Trophoblast cell (in vitro differentiated cells and primary cell): ENCODE results near the gene UIMC1.

Experiments used
- DNase-seq, 2 donors: peaks; one replicate each; pipeline ENCODE4 v3.0.0-alpha.2; 2016
- H2AFZ ChIP-seq: 2 replicates; pipeline ENCODE4 v1.6.1; 2013; ENCODE audit warnings: low read length, moderate library complexity, mild to moderate bottlenecking; ENCODE audit not compliant: insufficient read depth, poor library complexity
- H2AK5ac ChIP-seq: 2 replicates; pipeline ENCODE4 v1.6.1; 2013; ENCODE audit warnings: mild to moderate bottlenecking, low read length
- H2BK120ac ChIP-seq: 2 replicates; pipeline ENCODE4 v1.6.1; 2013; ENCODE audit warnings: low read length, mild to moderate bottlenecking, moderate library complexity; ENCODE audit not compliant: insufficient read depth, poor library complexity
- H2BK12ac ChIP-seq: 2 replicates; pipeline ENCODE4 v1.6.1; 2013; ENCODE audit warnings: mild to moderate bottlenecking, low read length, moderate library complexity
- H2BK5ac ChIP-seq: 2 replicates; pipeline ENCODE4 v1.6.1; 2013; ENCODE audit warnings: low read length, low read depth, moderate library complexity, mild to moderate bottlenecking; ENCODE audit not compliant: poor library complexity
- H3K14ac ChIP-seq: 2 replicates; pipeline ENCODE4 v1.6.1; 2013; ENCODE audit warnings: mild to moderate bottlenecking, low read length
- H3K18ac ChIP-seq: 2 replicates; pipeline ENCODE4 v1.6.1; 2013; ENCODE audit warnings: mild to moderate bottlenecking, low read length
- H3K23ac ChIP-seq: 2 replicates; pipeline ENCODE4 v1.6.1; 2013; ENCODE audit warnings: low read length
- H3K27ac ChIP-seq: 2 replicates; pipeline ENCODE4 v1.5.1; 2013; ENCODE audit warnings: low read depth, mild to moderate bottlenecking, inconsistent platforms, low read length, moderate library complexity
- H3K27me3 ChIP-seq: 2 replicates; pipeline ENCODE4 v1.6.1; 2013; ENCODE audit warnings: inconsistent platforms, mild to moderate bottlenecking, low read length, moderate library complexity; ENCODE audit not compliant: insufficient read depth
- H3K36me3 ChIP-seq, 2 experiments: 1 replicate in 1 of 2; 2 replicates in 1 of 2; pipeline ENCODE4 v1.6.1; 2013; ENCODE audit warnings: low read length in 2 of 2, mild to moderate bottlenecking in 2 of 2, moderate library complexity in 1 of 2; ENCODE audit not compliant: insufficient read depth in 2 of 2, control insufficient read depth in 1 of 2
- H3K4ac ChIP-seq: 2 replicates; pipeline ENCODE4 v1.6.1; 2013; ENCODE audit warnings: low read depth, mild to moderate bottlenecking, low read length, moderate library complexity
- H3K4me1 ChIP-seq, 2 experiments: 1 replicate in 1 of 2; 2 replicates in 1 of 2; pipeline ENCODE4 v1.6.1; 2013; ENCODE audit warnings: low read length in 2 of 2, mild to moderate bottlenecking in 2 of 2, moderate library complexity in 1 of 2; ENCODE audit not compliant: insufficient read depth in 2 of 2, control insufficient read depth in 1 of 2
- H3K4me2 ChIP-seq: 2 replicates; pipeline ENCODE4 v1.6.1; 2013; ENCODE audit warnings: inconsistent platforms, mild to moderate bottlenecking, low read length, moderate library complexity
- H3K4me3 ChIP-seq: 2 replicates; pipeline ENCODE4 v1.5.1; 2013; ENCODE audit warnings: mild to moderate bottlenecking, low read depth, low read length, inconsistent platforms
- H3K79me1 ChIP-seq: one replicate; pipeline ENCODE4 v1.6.1; 2013; ENCODE audit warnings: low read length
- H3K79me2 ChIP-seq: 2 replicates; pipeline ENCODE4 v1.6.1; 2013; ENCODE audit warnings: low read length, mild to moderate bottlenecking; ENCODE audit not compliant: control insufficient read depth, insufficient read depth, poor library complexity
- H3K9ac ChIP-seq: 2 replicates; pipeline ENCODE4 v1.6.1; 2013; ENCODE audit warnings: mild to moderate bottlenecking, low read length
- H3K9me3 ChIP-seq: 2 replicates; pipeline ENCODE4 v1.6.1; 2013; ENCODE audit warnings: low read depth, mild to moderate bottlenecking, control low read depth, inconsistent platforms, low read length; ENCODE audit not compliant: insufficient read depth
- H4K12ac ChIP-seq: 2 replicates; pipeline ENCODE4 v1.6.1; 2013; ENCODE audit warnings: low read depth, mild to moderate bottlenecking, low read length, moderate library complexity
- H4K8ac ChIP-seq: 2 replicates; pipeline ENCODE4 v1.6.1; 2013; ENCODE audit warnings: low read depth, mild to moderate bottlenecking, low read length, moderate library complexity
- H4K91ac ChIP-seq: one replicate; pipeline ENCODE4 v1.6.1; 2013; ENCODE audit warnings: low read depth, mild to moderate bottlenecking, low read length, moderate library complexity
- WGBS: extraction: QIAGEN DNeasy Blood & Tissue Kit; methylation state at CpG from one replicate; pipeline ENCODE4 v1.1.7; 2013; ENCODE audit warnings: missing lambda C conversion rate; ENCODE audit not compliant: insufficient read length, insufficient coverage; ENCODE audit errors: extremely low coverage; 5-methylcytosine and 5-hydroxymethylcytosine counted together

UIMC1 gene

DNA sequence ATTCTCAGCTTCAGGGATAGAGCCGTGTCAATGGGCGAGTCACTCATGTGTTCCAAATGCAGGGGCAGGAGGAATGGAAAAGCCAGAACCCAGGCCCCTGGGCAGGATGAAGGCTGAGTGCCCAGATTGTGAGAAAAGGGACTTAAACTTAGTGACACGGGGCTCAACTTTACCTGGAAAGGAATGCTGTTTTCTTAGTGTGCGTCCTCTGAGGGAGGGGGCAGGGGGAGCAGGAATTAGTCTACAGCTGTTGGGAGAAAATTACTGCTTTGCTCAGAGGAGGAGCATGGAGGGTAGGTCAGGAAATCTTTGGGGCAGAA lies 122.0 kb downstream of the UIMC1 start:
- no peak overlapping the region for H3K4me2 ChIP-seq
- no peak overlapping the region for H3K4ac ChIP-seq
- H3K79me2 ChIP-seq, result no peaks in the 10 kb centered on the region
- no CpG with 5 or more reads among the region's 4 CpGs for WGBS
- H3K36me3 ChIP-seq, result no peaks in the 10 kb centered on the region
- H4K12ac ChIP-seq, result no peak overlapping the region
- no peak overlapping the region for H2AFZ ChIP-seq
- H3K27ac ChIP-seq, result no peak overlapping the region
- no peak overlapping the region for H4K91ac ChIP-seq
- H3K4me3 ChIP-seq, result no peak overlapping the region
- DNase-seq, result no peak
- H3K79me1 ChIP-seq, result no peaks in the 10 kb centered on the region
- H3K4me1 ChIP-seq, result no peaks in the 10 kb centered on the region
- H3K9me3 ChIP-seq, result peaks cover 10% of the 10 kb centered on the region
- H3K27me3 ChIP-seq, result no peaks in the 10 kb centered on the region
- H2BK5ac ChIP-seq, result no peak overlapping the region
- H3K9ac ChIP-seq, result no peak overlapping the region
- H2BK120ac ChIP-seq, result no peak overlapping the region
- H4K8ac ChIP-seq, result no peak overlapping the region
- H2BK12ac ChIP-seq, result no peak overlapping the region
- H2AK5ac ChIP-seq, result no peak overlapping the region
- no peak overlapping the region for H3K18ac ChIP-seq
- H3K23ac ChIP-seq, result no peak overlapping the region
- no peak overlapping the region for H3K14ac ChIP-seq

DNA sequence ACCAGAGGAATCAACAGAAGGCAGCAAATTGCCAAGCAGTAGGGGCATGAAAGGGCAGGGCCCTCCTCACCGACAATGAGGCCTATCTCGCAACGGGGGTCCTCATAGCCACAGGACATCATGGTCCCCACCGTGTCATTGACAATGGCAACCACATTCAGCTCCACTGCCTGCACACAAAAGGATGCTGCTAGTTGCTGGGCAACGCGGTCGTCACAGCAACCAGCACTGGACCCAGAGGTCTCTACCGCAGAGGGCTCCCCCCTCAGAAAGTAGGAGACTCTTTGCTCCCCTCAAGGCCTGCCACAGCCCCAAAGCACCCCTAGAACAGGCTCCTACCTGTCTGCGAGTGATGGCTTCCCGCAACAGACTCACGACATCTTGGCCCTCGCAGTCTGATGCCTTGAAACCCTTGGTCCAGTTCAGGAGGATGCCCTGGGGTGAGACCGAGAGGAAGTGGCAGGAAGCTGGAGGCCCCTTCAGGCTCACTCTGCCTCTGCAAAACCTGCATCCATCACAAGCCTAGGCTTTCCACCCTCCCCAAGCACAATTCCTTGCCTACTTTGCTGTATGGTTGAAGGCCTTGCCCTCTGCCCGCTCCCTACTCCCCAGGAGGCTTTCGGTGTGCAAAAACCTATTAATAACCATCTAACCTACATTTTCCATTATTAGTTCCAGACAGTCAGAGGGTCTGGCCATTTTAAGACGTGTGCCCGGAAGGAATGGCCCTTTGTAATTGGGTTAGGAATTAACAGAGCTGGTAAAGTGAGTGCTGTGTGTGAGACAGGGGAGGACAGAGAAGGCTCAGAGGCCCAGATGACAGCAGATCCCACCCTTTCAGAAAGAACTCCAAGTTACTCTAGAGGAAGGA lies 122.6 kb downstream of the UIMC1 start:
- no peak overlapping the region for H2AFZ ChIP-seq
- H3K4me1 ChIP-seq, result no peaks in the 10 kb centered on the region
- H3K4ac ChIP-seq, result no peak overlapping the region
- no peak overlapping the region for H3K9ac ChIP-seq
- no peak overlapping the region for H2AK5ac ChIP-seq
- no peaks in the 10 kb centered on the region for H3K27me3 ChIP-seq
- H3K27ac ChIP-seq, result no peak overlapping the region
- H4K8ac ChIP-seq, result no peak overlapping the region
- H3K79me1 ChIP-seq, result no peaks in the 10 kb centered on the region
- WGBS, result no CpG with 5 or more reads among the region's 17 CpGs
- H4K91ac ChIP-seq, result no peak overlapping the region
- H3K79me2 ChIP-seq, result no peaks in the 10 kb centered on the region
- no peak overlapping the region for H2BK5ac ChIP-seq
- no peak overlapping the region for H2BK12ac ChIP-seq
- no peak overlapping the region for H3K14ac ChIP-seq
- H3K4me3 ChIP-seq, result no peak overlapping the region
- H2BK120ac ChIP-seq, result no peak overlapping the region
- H4K12ac ChIP-seq, result no peak overlapping the region
- H3K9me3 ChIP-seq, result peaks cover 8% of the 10 kb centered on the region
- no peaks in the 10 kb centered on the region for H3K36me3 ChIP-seq
- DNase-seq, result no peak
- H3K4me2 ChIP-seq, result no peak overlapping the region
- H3K23ac ChIP-seq, result no peak overlapping the region
- H3K18ac ChIP-seq, result no peak overlapping the region

DNA sequence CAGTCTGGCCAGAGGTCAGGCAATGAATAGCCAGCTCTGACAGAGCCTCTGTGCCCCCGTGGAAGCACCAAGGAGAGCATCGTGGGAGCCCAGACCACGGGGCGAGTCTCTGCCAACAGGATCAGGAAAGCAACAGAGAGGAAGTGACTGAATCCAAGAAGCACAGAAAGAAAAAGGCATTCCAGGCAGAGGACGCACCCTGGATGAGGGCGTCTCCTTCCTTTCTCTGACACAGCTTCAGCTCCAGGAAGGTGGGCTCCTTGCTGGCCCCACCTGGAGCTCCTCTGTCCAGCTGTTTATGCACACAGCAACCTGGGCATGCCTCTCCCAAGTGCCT lies 124.0 kb downstream of the UIMC1 start:
- no CpG with 5 or more reads among the region's 6 CpGs for WGBS
- Histone ChIP-seq H3K36me3 (no peaks in the 10 kb centered on the region), H4K12ac (no peak overlapping the region), H2BK12ac (no peak overlapping the region), H3K23ac (no peak overlapping the region), H3K9ac (no peak overlapping the region), H3K14ac (no peak overlapping the region), H2AK5ac (no peak overlapping the region), H3K9me3 (peaks cover 8% of the 10 kb centered on the region), H2BK120ac (no peak overlapping the region), H3K79me1 (no peaks in the 10 kb centered on the region), H3K4me2 (no peak overlapping the region), H3K27me3 (no peaks in the 10 kb centered on the region), H4K91ac (no peak overlapping the region), H2AFZ (no peak overlapping the region), H2BK5ac (no peak overlapping the region), H3K79me2 (no peaks in the 10 kb centered on the region), H3K27ac (no peak overlapping the region), H4K8ac (no peak overlapping the region), H3K4ac (no peak overlapping the region), H3K4me3 (no peak overlapping the region), H3K18ac (no peak overlapping the region), H3K4me1 (no peaks in the 10 kb centered on the region)
- DNase-seq, result no peak

DNA sequence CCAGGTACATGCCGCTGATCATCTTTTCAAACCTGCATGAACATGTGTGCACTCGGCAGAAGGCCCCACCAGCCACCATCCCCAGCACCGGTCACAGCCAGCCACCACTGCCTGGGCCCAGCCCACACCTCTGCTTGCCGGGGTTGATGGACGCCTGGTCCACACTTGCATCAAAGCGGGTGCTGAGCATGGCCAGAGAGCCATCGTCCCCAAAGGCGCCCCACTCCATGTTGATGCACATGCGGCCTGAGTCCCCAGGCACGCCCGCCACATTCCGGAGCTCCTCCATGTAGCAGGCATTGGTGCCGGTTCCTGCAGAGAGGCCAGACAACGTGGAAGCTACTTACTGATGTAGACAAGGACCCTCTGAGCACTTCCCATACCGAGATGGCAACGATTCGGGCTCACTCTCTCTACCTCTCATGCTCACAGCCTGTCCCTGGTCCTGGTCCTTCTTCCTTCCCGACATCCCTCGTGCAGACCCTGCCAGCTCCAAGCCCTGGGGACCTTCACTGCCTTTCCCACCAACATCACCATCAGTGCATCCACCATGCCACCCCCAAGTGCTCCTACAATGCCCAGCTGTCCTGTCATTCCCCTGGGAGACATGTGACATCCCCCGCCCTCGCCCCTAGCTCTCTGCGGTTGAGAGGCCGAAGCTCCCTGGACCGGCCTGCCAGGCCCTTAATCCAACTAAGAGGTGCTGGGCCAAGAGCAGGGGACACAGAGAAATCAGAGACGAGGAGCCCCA lies 124.6 kb downstream of the UIMC1 start:
- DNase-seq, result no peak
- H2BK5ac ChIP-seq, result no peak overlapping the region
- H4K91ac ChIP-seq, result no peak overlapping the region
- H3K23ac ChIP-seq, result no peak overlapping the region
- no peak overlapping the region for H3K4ac ChIP-seq
- no peak overlapping the region for H3K9ac ChIP-seq
- H3K9me3 ChIP-seq, result peaks cover 8% of the 10 kb centered on the region
- H3K14ac ChIP-seq, result no peak overlapping the region
- no peak overlapping the region for H4K8ac ChIP-seq
- H2BK120ac ChIP-seq, result no peak overlapping the region
- no peak overlapping the region for H3K27ac ChIP-seq
- H3K4me3 ChIP-seq, result no peak overlapping the region
- no peaks in the 10 kb centered on the region for H3K79me1 ChIP-seq
- no peaks in the 10 kb centered on the region for H3K79me2 ChIP-seq
- no CpG with 5 or more reads among the region's 25 CpGs for WGBS
- H3K18ac ChIP-seq, result no peak overlapping the region
- H3K4me1 ChIP-seq, result no peaks in the 10 kb centered on the region
- H2AK5ac ChIP-seq, result no peak overlapping the region
- H3K36me3 ChIP-seq, result no peaks in the 10 kb centered on the region
- H3K4me2 ChIP-seq, result no peak overlapping the region
- no peak overlapping the region for H4K12ac ChIP-seq
- H2BK12ac ChIP-seq, result no peak overlapping the region
- no peaks in the 10 kb centered on the region for H3K27me3 ChIP-seq
- no peak overlapping the region for H2AFZ ChIP-seq
